ENCODE results near the gene DAAM2. TPM values are rescaled to one million over a fixed set of nuclear protein-coding genes. Genes with fewer than 3 reads are reported as not detected.

DAAM2 gene
- total RNA-seq, 4 donors from 2014 or later = 3.7 to 55.9 (median 11.9) TPM

DNA sequence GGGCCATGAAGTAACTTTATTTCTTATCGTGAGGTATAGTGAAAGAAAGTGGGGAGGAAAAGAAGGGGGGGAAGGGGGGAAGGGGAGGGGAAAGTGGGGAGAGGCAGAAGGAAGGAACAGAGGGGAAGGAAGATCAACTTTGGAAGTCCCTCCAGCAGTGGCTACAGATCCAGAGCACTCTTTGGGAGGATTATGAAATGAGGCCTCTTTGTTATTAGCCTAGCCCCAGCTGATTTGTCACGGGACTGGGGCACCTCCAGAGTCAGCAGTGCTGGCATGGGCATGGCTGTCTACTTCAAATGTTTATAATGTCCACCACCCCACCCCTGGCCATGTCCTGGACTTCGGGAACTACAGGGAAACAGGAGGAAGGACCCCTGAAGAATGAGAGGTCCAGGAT, 134.5 kb downstream of the DAAM2 start:
- H3K36me3 ChIP-seq = peaks cover 0 to 37% (median 7%) of the 10 kb centered on the region in 3 donors
- TF ChIP-seq CTCF (IDR thresholded peaks at IDR 0.05) = no peak
- TF ChIP-seq POLR2A (IDR thresholded peaks at IDR 0.05) = no peak
- no peaks in the 10 kb centered on the region for H3K27me3 ChIP-seq
- peak overlapping the region in 3 of 4 donors; percentile 14 to 52 (median 52) for H3K27ac ChIP-seq
- no peaks in the 10 kb centered on the region for H3K9me3 ChIP-seq
- no peak for DNase-seq
- WGBS, 2 donors = 44 to 52% methylated on average over 2 to 3 of the region's 3 CpGs
- H3K4me1 ChIP-seq = peaks cover 8 to 77% (median 23%) of the 10 kb centered on the region in 3 donors
- intact Hi-C loops (cut with DNase I) = no loop called here
- no peak overlapping the region for H3K4me3 ChIP-seq

GRCh38 chr6:39927159-39927558, 135.0 kb downstream of the DAAM2 start:
- no peak for TF ChIP-seq CTCF (IDR thresholded peaks at IDR 0.05)
- TF ChIP-seq POLR2A (IDR thresholded peaks at IDR 0.05) = no peak
- no peak overlapping the region for H3K4me3 ChIP-seq
- peaks cover 0 to 33% (median 7%) of the 10 kb centered on the region in 3 donors for H3K36me3 ChIP-seq
- no peaks in the 10 kb centered on the region for H3K27me3 ChIP-seq
- no peak for DNase-seq
- H3K4me1 ChIP-seq = peaks cover 8 to 82% (median 23%) of the 10 kb centered on the region in 3 donors
- H3K27ac ChIP-seq = peak overlapping the region in 3 of 4 donors; percentile 14 to 52 (median 52)
- intact Hi-C loops (cut with DNase I) = no loop called here
- 68 to 71% methylated on average over 7 to 10 of the region's 11 CpGs for WGBS, 2 donors
- no peaks in the 10 kb centered on the region for H3K9me3 ChIP-seq

DNA sequence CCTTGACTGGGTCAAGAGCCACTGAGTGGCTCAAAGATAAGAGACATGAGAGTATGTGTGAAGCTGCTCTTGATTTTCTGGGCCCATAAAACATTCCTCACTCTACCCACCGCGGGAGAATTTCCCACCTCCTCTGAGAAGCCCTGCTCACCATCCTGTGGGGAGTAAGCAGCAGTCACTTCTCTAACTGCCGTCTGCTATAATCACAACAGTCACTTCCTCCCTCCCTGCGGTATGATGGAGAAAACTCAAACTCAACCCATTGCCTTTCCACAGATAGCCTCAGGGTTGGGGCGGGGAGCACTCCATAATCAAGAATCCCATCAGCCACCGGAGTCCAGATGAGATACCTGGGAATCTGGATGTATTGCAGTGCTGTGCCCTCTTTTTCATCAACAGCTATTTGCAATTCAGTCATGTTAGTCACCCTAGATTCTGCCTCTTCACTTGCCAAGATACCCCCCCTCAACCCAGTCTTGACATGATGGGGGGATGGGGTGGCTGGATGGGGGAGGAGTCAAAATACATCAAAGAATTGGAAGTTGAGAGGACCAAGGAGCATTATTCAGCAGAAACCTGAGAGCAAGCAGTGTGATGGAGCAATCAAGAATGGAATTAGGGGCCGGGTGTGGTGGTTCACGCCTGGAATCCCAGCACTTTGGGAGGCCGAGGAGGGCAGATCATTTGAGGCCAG, 137.0 kb downstream of the DAAM2 start:
- H3K4me3 ChIP-seq = no peak overlapping the region
- H3K36me3 ChIP-seq = peaks cover 0 to 22% (median 7%) of the 10 kb centered on the region in 3 donors
- peak overlapping the region in 3 of 4 donors; percentile 0 to 25 (median 14) for H3K27ac ChIP-seq
- TF ChIP-seq CTCF (IDR thresholded peaks at IDR 0.05) (no peak), POLR2A (IDR thresholded peaks at IDR 0.05) (no peak)
- intact Hi-C loops (cut with DNase I) = no loop called here
- H3K9me3 ChIP-seq = no peaks in the 10 kb centered on the region
- H3K27me3 ChIP-seq = peaks cover 0 to 2% (median 0%) of the 10 kb centered on the region in 4 donors
- peaks cover 0 to 85% (median 15%) of the 10 kb centered on the region in 3 donors for H3K4me1 ChIP-seq
- WGBS, 2 donors = 61 to 66% methylated on average over 6 to 9 of the region's 9 CpGs
- DNase-seq = no peak

DNA sequence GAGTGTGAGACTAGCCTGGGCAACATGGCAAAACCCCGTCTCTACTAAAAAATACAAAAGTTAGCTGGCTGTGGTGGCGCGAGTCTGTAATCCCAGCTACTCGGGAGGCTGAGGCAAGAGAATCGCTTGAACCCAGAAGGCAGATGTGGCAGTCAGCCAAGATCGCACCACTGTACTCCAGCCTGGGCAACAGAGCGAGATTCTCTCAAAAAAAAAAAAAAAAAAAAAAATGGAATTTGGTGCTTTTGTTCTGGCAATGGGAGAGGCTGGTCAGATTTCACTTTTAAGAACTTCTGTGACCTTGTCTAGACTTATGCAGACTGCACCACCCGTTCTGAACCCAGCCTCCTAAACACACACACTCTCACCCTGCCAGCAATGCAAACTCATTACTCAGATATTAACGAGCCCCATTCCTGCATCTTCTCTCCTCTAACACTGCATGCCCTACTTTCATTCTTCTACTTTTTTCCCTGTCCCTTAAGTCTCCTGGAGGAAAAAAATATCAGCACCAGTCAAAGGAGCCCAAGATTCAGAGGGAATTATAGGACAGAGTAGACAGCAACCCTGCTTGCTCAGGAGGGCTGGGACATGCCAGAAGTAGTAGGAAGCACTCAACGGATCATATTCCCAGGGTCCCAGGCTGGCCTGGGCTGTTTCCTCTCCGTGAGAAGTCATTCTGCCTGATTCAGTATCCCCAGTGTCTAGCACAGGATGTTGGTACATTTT, 137.7 kb downstream of the DAAM2 start:
- Histone ChIP-seq H3K36me3 (peaks cover 0 to 14% (median 7%) of the 10 kb centered on the region in 3 donors), H3K4me1 (peaks cover 0 to 85% (median 13%) of the 10 kb centered on the region in 3 donors), H3K9me3 (no peaks in the 10 kb centered on the region), H3K4me3 (peak overlapping the region in 1 of 4 donors; percentile 1), H3K27me3 (peaks cover 0 to 5% (median 0%) of the 10 kb centered on the region in 4 donors), H3K27ac (peak overlapping the region in 3 of 4 donors; percentile 12 to 94 (median 42))
- DNase-seq = no peak
- intact Hi-C loops (cut with DNase I) = no loop called here
- WGBS, 2 donors = 64 to 74% methylated on average over 11 of the region's 11 CpGs
- TF ChIP-seq POLR2A (IDR thresholded peaks at IDR 0.05) = no peak

DNA sequence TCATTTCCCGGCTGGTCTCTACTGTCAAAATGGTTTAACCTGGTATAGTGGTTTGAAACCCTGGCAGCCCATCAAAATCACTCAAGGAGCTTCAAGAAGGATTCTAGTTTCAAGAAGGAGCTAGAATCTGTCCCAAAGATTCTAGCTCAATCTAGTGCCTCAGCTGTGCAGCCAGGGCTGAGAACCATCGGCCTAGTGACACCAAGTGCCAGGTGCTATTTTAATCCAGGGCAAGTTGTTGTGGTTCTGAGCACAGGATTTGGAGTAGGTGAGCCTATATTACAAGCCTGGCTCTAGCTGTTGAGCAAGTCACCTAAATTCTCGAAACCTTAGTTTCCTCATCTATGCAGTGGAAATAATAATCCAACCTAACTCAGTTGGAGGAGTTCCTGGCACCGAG, 138.4 kb downstream of the DAAM2 start:
- intact Hi-C loops (cut with DNase I) = no loop called here
- 70 to 89% methylated on average over 3 to 4 of the region's 4 CpGs for WGBS, 2 donors
- Histone ChIP-seq H3K4me3 (peak overlapping the region in 1 of 4 donors; percentile 1), H3K27ac (peak overlapping the region in 3 of 4 donors; percentile 12 to 94 (median 42)), H3K36me3 (peaks cover 0 to 8% (median 1%) of the 10 kb centered on the region in 3 donors), H3K4me1 (peaks cover 0 to 83% (median 13%) of the 10 kb centered on the region in 3 donors), H3K27me3 (peaks cover 0 to 5% (median 0%) of the 10 kb centered on the region in 4 donors), H3K9me3 (no peaks in the 10 kb centered on the region)
- no peak for DNase-seq
- TF ChIP-seq POLR2A (IDR thresholded peaks at IDR 0.05) (no peak), CTCF (IDR thresholded peaks at IDR 0.05) (no peak)

Measured in esophagus squamous epithelium (tissue), 5 donors.